HepG2 (cell line): ENCODE measurements around the gene HLA-DMB. TPM values are rescaled to one million over a fixed set of nuclear protein-coding genes. Genes with fewer than 3 reads are reported as not detected.

Experiments
- ETV5 ChIP-seq: IDR thresholded peaks from 2 replicates; pipeline ENCODE4 v1.6.1; 2018; ENCODE audit warnings: missing biosample characterization, missing genetic modification reagents, inconsistent platforms, borderline replicate concordance
- GATA4 ChIP-seq: sonication (generic); IDR thresholded peaks from 2 replicates; pipeline ENCODE4 v1.6.1; 2016; ENCODE audit warnings: antibody characterized with exemption, low read depth, borderline replicate concordance
- GPBP1L1 ChIP-seq: sonication (generic); formaldehyde crosslinking; IDR thresholded peaks from 2 replicates; pipeline ENCODE4 v1.5.0; 2020; ENCODE audit warnings: mild to moderate bottlenecking, missing genetic modification reagents
- GRHL1 ChIP-seq: sonication (generic); formaldehyde crosslinking; conservative IDR thresholded peaks from 2 replicates; pipeline ENCODE4 v1.8.0; 2022; ENCODE audit warnings: missing genetic modification reagents
- HNRNPUL1 ChIP-seq: fragments of 200-400 bp; formaldehyde crosslinking; IDR thresholded peaks from 2 replicates; pipeline ENCODE4 v1.6.1; 2017; ENCODE audit warnings: low read depth, mild to moderate bottlenecking, low read length, moderate library complexity
- IRX3 ChIP-seq: sonication (generic); formaldehyde crosslinking; IDR thresholded peaks from 2 replicates; pipeline ENCODE4 v1.8.1; 2023; ENCODE audit warnings: mild to moderate bottlenecking, low read depth, missing genetic modification reagents, borderline replicate concordance
- JUN ChIP-seq: sonication (generic); formaldehyde crosslinking; IDR thresholded peaks from 2 replicates; pipeline ENCODE4 v1.4.0; 2020; ENCODE audit warnings: mild to moderate bottlenecking, missing genetic modification reagents
- KMT2A ChIP-seq: sonication (generic); formaldehyde crosslinking; IDR thresholded peaks from 2 replicates; pipeline ENCODE4 v1.4.0; 2020; ENCODE audit warnings: missing genetic modification reagents
- MEF2D ChIP-seq: sonication (generic); formaldehyde crosslinking; IDR thresholded peaks from 2 replicates; pipeline ENCODE4 v1.5.1; 2020; ENCODE audit warnings: mild to moderate bottlenecking, missing genetic modification reagents
- NFE2 ChIP-seq: sonication (generic); formaldehyde crosslinking; IDR thresholded peaks from 2 replicates; pipeline ENCODE4 v1.4.0; 2020; ENCODE audit warnings: missing genetic modification reagents
- REL ChIP-seq: sonication (generic); formaldehyde crosslinking; conservative IDR thresholded peaks from 2 replicates; pipeline ENCODE4 v1.8.0; 2022; ENCODE audit warnings: mild to moderate bottlenecking, missing genetic modification reagents, moderate library complexity
- REXO4 ChIP-seq: sonication (generic); formaldehyde crosslinking; IDR thresholded peaks from 2 replicates; pipeline ENCODE4 v1.8.0; 2022; ENCODE audit warnings: missing genetic modification reagents, mild to moderate bottlenecking, borderline replicate concordance
- RFX1 ChIP-seq: fragments of 450-650 bp; IDR thresholded peaks from 2 replicates; pipeline ENCODE4 v1.6.1; 2017
- RNF219 ChIP-seq: sonication (generic); formaldehyde crosslinking; IDR thresholded peaks from 2 replicates; pipeline ENCODE4 v1.5.0; 2020; ENCODE audit warnings: mild to moderate bottlenecking, missing genetic modification reagents
- ZFP1 ChIP-seq: IDR thresholded peaks from 2 replicates; pipeline ENCODE4 v1.6.1; 2016
- ZNF12 ChIP-seq: sonication (generic); formaldehyde crosslinking; IDR thresholded peaks from 2 replicates; pipeline ENCODE4 v1.5.0; 2020; ENCODE audit warnings: missing genetic modification reagents
- ZNF510 ChIP-seq: sonication (generic); formaldehyde crosslinking; IDR thresholded peaks from 2 replicates; pipeline ENCODE4 v1.4.0; 2020; ENCODE audit warnings: low read depth, mild to moderate bottlenecking, missing genetic modification reagents
- ZNF512 ChIP-seq: sonication (generic); formaldehyde crosslinking; IDR thresholded peaks from 2 replicates; pipeline ENCODE4 v1.4.0; 2020; ENCODE audit warnings: mild to moderate bottlenecking, missing genetic modification reagents
- ZNF800 ChIP-seq: sonication (generic); formaldehyde crosslinking; IDR thresholded peaks from 2 replicates; pipeline ENCODE4 v1.4.0; 2020; ENCODE audit warnings: missing genetic modification reagents
- ZSCAN22 ChIP-seq: sonication (generic); formaldehyde crosslinking; IDR thresholded peaks from 2 replicates; pipeline ENCODE4 v1.4.0; 2020; ENCODE audit warnings: mild to moderate bottlenecking, missing genetic modification reagents
- polyA plus RNA-seq, 8 experiments: library from polyadenylated mRNA; depleted of rRNA in 3 of 8; stranded (reverse) in 7 of 8; unstranded in 1 of 8; fragments of >200 nt; fragmentation: Illumina TruSeq in 4 of 8; extraction: Trizol in 4 of 8; gene quantifications; 2 replicates each; pipeline versions ENCODE4 v1.2.1 to v1.2.3, GENCODE V29; 2011 to 2016; ENCODE audit warnings: low read depth in 4 of 8, missing spikeins in 1 of 8, mixed read lengths in 1 of 8; ENCODE audit not compliant: insufficient read depth in 1 of 8
- total RNA-seq, 5 experiments: library from RNA; depleted of rRNA; stranded (reverse); fragments of >200 nt; fragmentation: Illumina TruSeq; extraction: Trizol; gene quantifications; 2 replicates each; pipeline ENCODE4 v1.2.3, GENCODE V29; 2016; ENCODE audit warnings: low read depth in 1 of 5

Gene HLA-DMB
- total and polyA plus RNA-seq, 2 of the 13 experiments (the other 11 are each of a cell fraction or from before 2014, with no cell fraction given): not detected

- TF ChIP-seq HNRNPUL1 (no peak), MEF2D (CRISPR knock-in tag) (peak; percentile 31; the same call in 1 of the 2 replicates), ZNF512 (CRISPR knock-in tag) (0 out of 2 replicates have a peak, but pooled peaks have one; percentile 35), KMT2A (CRISPR knock-in tag) (peak; percentile 91; the same call in 1 of the 2 replicates), ETV5 (CRISPR knock-in tag) (peak; percentile 55; the same call in 1 of the 2 replicates), JUN (CRISPR knock-in tag) (no peak), REL (CRISPR knock-in tag) (no peak), IRX3 (0 out of 2 replicates have a peak, but pooled peaks have one; percentile 62), ZNF800 (CRISPR knock-in tag) (no peak; the same call in 1 of the 2 replicates), RFX1 (no peak), GRHL1 (CRISPR knock-in tag) (no peak), GPBP1L1 (CRISPR knock-in tag) (no peak), ZNF510 (CRISPR knock-in tag) (peak; percentile 60; the same call in 1 of the 2 replicates), ZNF12 (CRISPR knock-in tag) (no peak), REXO4 (CRISPR knock-in tag) (no peak), ZFP1 (CRISPR knock-in tag) (0 out of 2 replicates have a peak, but pooled peaks have one; percentile 50), NFE2 (no peak), RNF219 (CRISPR knock-in tag) (no peak), ZSCAN22 (no peak), GATA4 (peak; percentile 35; the same call in 1 of the 2 replicates)
Observed at GRCh38 chr6:32894085-32895005, 46.5 kb downstream of the HLA-DMB start (continued).
